Measurements from ENCODE around the gene NDFIP2.

The NDFIP2 gene

GRCh38 chr13:79527698-79528097 is 46.7 kb downstream of the NDFIP2 start:
- no peak for TF ChIP-seq CTCF (IDR thresholded peaks at IDR 0.05; ENCODE audit: low read depth, low read length, missing control alignments)
- DNase-seq: no peak
- Histone ChIP-seq H3K27ac (no peak overlapping the region), H3K4me3 (ENCODE audit: low read depth, low read length) (no peak overlapping the region), H3K36me3 (replicated peaks) (peaks cover 6% of the 10 kb centered on the region), H3K27me3 (replicated peaks) (no peaks in the 10 kb centered on the region)
- in situ Hi-C loops (cut with HindIII; ENCODE audit: low pct_ligation_motif_present, low sequenced_read_pairs): loop anchor here (25.0 kb wide), 1 partner anchor 90 kb away; no protein-coding TSS in a partner anchor

GRCh38 chr13:79528356-79528755 is 47.4 kb downstream of the NDFIP2 start:
- H3K27ac ChIP-seq: no peak overlapping the region
- H3K27me3 ChIP-seq (replicated peaks): no peaks in the 10 kb centered on the region
- in situ Hi-C loops (cut with HindIII; ENCODE audit: low pct_ligation_motif_present, low sequenced_read_pairs): loop anchor here (25.0 kb wide), 1 partner anchor 91 kb away; no protein-coding TSS in a partner anchor
- H3K4me3 ChIP-seq (ENCODE audit: low read depth, low read length): no peak overlapping the region
- H3K36me3 ChIP-seq (replicated peaks): peaks cover 6% of the 10 kb centered on the region
- no peak for DNase-seq
- TF ChIP-seq CTCF (IDR thresholded peaks at IDR 0.05; ENCODE audit: low read depth, low read length, missing control alignments): no peak

GRCh38 chr13:79528759-79529191 is 47.8 kb downstream of the NDFIP2 start:
- in situ Hi-C loops (cut with HindIII; ENCODE audit: low pct_ligation_motif_present, low sequenced_read_pairs): loop anchor here (25.0 kb wide), 1 partner anchor 91 kb away; no protein-coding TSS in a partner anchor
- peaks cover 4% of the 10 kb centered on the region for H3K36me3 ChIP-seq (replicated peaks)

GRCh38 chr13:79529817-79530216 is 48.9 kb downstream of the NDFIP2 start:
- H3K27me3 ChIP-seq (replicated peaks): no peaks in the 10 kb centered on the region
- DNase-seq: no peak
- in situ Hi-C loops (cut with HindIII; ENCODE audit: low pct_ligation_motif_present, low sequenced_read_pairs): loop anchor here (25.0 kb wide), 1 partner anchor 93 kb away; no protein-coding TSS in a partner anchor
- no peak for TF ChIP-seq CTCF (IDR thresholded peaks at IDR 0.05; ENCODE audit: low read depth, low read length, missing control alignments)
- H3K27ac ChIP-seq: no peak overlapping the region
- peaks cover 2% of the 10 kb centered on the region for H3K36me3 ChIP-seq (replicated peaks)
- H3K4me3 ChIP-seq (ENCODE audit: low read depth, low read length): no peak overlapping the region

More at GRCh38 chr13:79528759-79529191, 47.8 kb downstream of the NDFIP2 start:
- Histone ChIP-seq H3K4me3 (ENCODE audit: low read depth, low read length) (no peak overlapping the region), H3K27ac (no peak overlapping the region), H3K27me3 (replicated peaks) (no peaks in the 10 kb centered on the region)
- DNase-seq: no peak
- TF ChIP-seq CTCF (IDR thresholded peaks at IDR 0.05; ENCODE audit: low read depth, low read length, missing control alignments): no peak

GRCh38 chr13:79530270-79530669 is 49.3 kb downstream of the NDFIP2 start:
- Histone ChIP-seq H3K36me3 (replicated peaks) (no peaks in the 10 kb centered on the region), H3K27me3 (replicated peaks) (no peaks in the 10 kb centered on the region), H3K27ac (no peak overlapping the region), H3K4me3 (ENCODE audit: low read depth, low read length) (no peak overlapping the region)
- in situ Hi-C loops (cut with HindIII; ENCODE audit: low pct_ligation_motif_present, low sequenced_read_pairs): loop anchor here (25.0 kb wide), 1 partner anchor 93 kb away; no protein-coding TSS in a partner anchor
- no peak for TF ChIP-seq CTCF (IDR thresholded peaks at IDR 0.05; ENCODE audit: low read depth, low read length, missing control alignments)
- no peak for DNase-seq
